OCI-LY7 (cell line): ENCODE data around the gene RASAL1.

Experiments used
- CTCF ChIP-seq: fragments of 200-600 bp; sonication (generic); conservative IDR thresholded peaks from 2 replicates; pipeline ENCODE4 v1.5.1; 2014; ENCODE audit warnings: mild to moderate bottlenecking, antibody characterized with exemption, low read length, moderate library complexity, mixed read lengths
- EZH2phosphoT487 ChIP-seq: fragments of 200-600 bp; sonication (generic); IDR thresholded peaks from 2 replicates; pipeline ENCODE4 v1.6.1; 2018; ENCODE audit warnings: low read depth, borderline replicate concordance, mild to moderate bottlenecking, mixed run types, antibody characterized with exemption, low read length, moderate library complexity, mixed read lengths

GRCh38 chr12:113184098-113184899 lies 48.7 kb upstream of the RASAL1 start:
- TF ChIP-seq CTCF = no peak; the same call in 1 of the 2 replicates
- TF ChIP-seq EZH2phosphoT487 = no peak
